Muscle layer of duodenum (tissue), 2 donors: Measurements from ENCODE around the gene PMIS2.
A peak's percentile ranks its signal among the peaks of the same experiment; 100 is the strongest.

Experiments used
- H3K27ac ChIP-seq: one replicate; pipeline ENCODE4 v1.7.0; 2013; ENCODE audit warnings: mild to moderate bottlenecking, low read length
- H3K27me3 ChIP-seq: one replicate; pipeline ENCODE4 v1.7.0; 2013; ENCODE audit warnings: low read depth, mild to moderate bottlenecking, control low read depth, low read length
- H3K36me3 ChIP-seq, 2 donors: one replicate each; pipeline ENCODE4 v1.7.0; 2013; ENCODE audit warnings: low read length in 2 of 2, control low read depth in 1 of 2, mild to moderate bottlenecking in 1 of 2; ENCODE audit not compliant: insufficient read depth in 2 of 2, control insufficient read depth in 1 of 2
- H3K4me1 ChIP-seq, 2 donors: one replicate each; pipeline ENCODE4 v1.7.0; 2013; ENCODE audit warnings: low read length in 2 of 2, mild to moderate bottlenecking in 2 of 2, control low read depth in 1 of 2, moderate library complexity in 1 of 2; ENCODE audit not compliant: insufficient read depth in 2 of 2, control insufficient read depth in 1 of 2
- H3K4me3 ChIP-seq, 2 donors: one replicate each; pipeline ENCODE4 v1.7.0; 2013; ENCODE audit warnings: low read length in 2 of 2, low read depth in 1 of 2, mild to moderate bottlenecking in 1 of 2
- H3K9me3 ChIP-seq, 2 donors: one replicate each; pipeline ENCODE4 v1.7.0; 2013; ENCODE audit warnings: low read length in 2 of 2, control low read depth in 1 of 2, mild to moderate bottlenecking in 1 of 2; ENCODE audit not compliant: control insufficient read depth in 1 of 2
- donor health status: healthy.

PMIS2 gene

DNA sequence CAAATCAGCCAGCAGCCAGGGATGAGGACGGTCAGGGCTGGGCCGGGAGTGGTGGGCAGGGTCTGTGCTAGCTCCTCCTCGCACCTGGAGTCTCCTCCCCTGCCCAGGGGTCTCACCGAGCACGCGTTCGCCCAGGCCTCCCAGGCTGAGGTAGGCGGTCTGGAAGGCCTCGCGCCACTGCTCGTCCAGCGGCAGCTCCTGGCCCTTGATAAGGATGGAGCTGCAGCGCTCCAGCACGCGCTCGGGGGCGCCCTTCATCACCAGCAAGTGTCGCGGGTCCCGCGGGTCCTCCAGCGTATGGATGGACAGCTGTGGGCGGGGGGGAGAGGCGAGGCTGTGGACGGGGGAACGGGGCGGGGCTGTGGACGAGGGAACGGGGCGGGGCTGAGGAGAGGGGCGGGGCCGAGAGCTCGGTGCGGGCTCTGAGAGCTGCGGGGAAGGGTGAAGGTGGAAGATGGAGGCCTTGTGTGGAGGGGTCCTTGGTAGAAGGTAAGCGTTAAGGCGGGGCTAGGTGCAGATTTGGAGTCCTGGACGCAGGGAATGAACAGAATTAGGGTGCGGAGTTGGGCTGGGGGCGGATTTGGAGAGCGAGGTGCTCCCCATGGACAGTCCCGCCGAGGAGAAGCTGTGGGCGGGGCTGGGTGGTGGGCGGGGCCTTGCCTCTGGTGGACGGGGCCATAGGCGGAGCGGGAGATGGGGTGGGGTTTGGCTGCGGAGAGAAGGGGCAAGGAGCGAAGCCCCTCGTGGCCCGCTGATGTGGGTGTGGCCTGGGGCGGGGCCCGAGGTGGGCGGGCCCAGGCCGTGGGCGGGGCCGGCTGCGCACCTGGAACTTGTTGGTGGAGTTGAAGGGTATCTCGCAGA is 28.2 kb upstream of the PMIS2 start:
- peak overlapping the region in 1 of 2 donors; percentile 58 for H3K4me3 ChIP-seq
- peaks cover 13% of the 10 kb centered on the region for H3K27me3 ChIP-seq
- no peaks in the 10 kb centered on the region for H3K9me3 ChIP-seq
- no peaks in the 10 kb centered on the region for H3K36me3 ChIP-seq
- peaks cover 0 to 8% of the 10 kb centered on the region in 2 donors for H3K4me1 ChIP-seq
- no peak overlapping the region for H3K27ac ChIP-seq

DNA sequence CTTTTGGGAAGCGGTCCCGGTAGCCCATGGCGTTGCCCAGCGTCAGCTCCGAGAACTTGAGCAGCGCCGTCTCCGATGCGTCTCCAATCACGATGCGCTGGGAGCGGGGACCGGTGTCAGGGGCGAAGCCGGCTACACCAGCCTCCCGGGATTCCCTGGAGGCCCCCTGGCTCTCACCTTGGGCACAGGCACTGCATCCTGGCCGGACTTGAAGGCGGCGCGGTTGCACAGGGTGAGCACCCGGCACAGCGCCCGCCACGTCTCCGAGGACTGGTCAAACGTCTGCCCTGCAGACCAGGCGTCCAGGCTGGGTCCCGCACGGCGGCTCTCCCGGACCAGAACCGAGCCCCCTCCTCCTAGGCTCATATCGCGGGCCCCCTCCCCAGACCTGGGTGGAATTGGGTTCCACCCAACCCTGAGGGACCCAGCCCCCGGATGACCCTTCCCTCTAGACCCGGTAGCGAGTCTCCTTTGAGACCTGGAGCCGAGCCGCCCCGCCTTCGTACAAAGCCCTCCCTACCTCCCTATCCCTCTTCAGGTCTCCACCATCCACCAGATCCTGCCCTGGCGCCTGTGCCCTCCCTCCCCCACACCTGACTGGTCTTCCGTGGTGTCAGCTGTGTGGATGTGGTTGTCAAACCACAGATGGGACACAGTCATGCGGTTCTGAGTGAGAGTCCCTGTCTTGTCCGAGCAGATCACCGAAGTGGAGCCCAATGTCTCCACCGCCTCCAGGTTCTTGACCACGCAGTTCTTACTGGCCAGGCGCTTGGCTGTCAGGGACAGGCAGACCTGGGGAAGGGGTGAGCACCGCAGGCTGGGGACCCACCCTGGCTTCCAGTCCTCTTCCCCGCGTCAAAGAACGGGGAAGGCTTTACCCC is 27.3 kb upstream of the PMIS2 start:
- H3K27me3 ChIP-seq = peaks cover 13% of the 10 kb centered on the region
- H3K4me3 ChIP-seq = peak overlapping the region in 1 of 2 donors; percentile 58
- no peaks in the 10 kb centered on the region for H3K36me3 ChIP-seq
- peaks cover 0 to 8% of the 10 kb centered on the region in 2 donors for H3K4me1 ChIP-seq
- no peaks in the 10 kb centered on the region for H3K9me3 ChIP-seq
- H3K27ac ChIP-seq = no peak overlapping the region

DNA sequence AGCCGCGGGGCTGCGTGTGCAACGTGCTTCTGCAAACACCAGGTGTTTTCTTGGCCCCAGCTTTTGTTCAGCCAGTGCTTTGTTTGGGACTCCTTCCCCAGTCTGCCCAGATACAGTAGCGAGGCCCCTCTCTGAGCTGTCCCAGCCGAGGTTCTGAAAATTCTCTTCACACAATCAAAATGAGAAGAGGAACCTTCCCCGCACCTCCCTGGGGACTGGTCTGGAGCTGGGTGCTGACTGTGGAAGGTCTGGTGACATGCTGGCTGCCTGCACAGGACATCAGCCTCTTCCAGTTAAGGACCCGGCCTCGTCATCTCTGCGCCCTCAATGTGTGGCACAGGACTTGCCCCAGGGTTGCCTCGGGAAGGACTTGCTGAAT is 26.7 kb upstream of the PMIS2 start:
- Histone ChIP-seq H3K9me3 (no peaks in the 10 kb centered on the region), H3K27me3 (peaks cover 13% of the 10 kb centered on the region), H3K36me3 (no peaks in the 10 kb centered on the region), H3K27ac (no peak overlapping the region), H3K4me3 (no peak overlapping the region), H3K4me1 (peaks cover 0 to 8% of the 10 kb centered on the region in 2 donors)

DNA sequence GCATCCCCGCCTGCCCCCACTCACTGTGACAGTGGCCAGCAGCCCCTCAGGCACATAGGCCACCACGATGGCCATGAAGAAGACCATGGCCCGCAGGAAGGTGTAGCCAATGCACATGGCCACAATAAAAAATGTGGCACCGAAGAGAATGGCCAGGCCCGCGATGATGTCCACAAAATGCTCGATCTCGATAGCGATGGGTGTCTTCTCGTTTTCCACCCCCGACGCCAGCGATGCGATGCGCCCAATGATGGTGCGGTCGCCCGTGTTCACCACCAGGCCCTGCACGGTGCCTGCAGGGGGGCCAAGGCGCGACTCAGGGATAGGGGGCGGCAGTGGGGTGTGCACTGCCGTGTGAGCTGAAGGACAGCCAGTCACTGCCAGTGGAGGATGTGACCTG is 26.2 kb upstream of the PMIS2 start:
- H3K36me3 ChIP-seq = no peaks in the 10 kb centered on the region
- peaks cover 0 to 8% of the 10 kb centered on the region in 2 donors for H3K4me1 ChIP-seq
- H3K4me3 ChIP-seq = no peak overlapping the region
- no peaks in the 10 kb centered on the region for H3K9me3 ChIP-seq
- H3K27me3 ChIP-seq = peaks cover 13% of the 10 kb centered on the region
- H3K27ac ChIP-seq = no peak overlapping the region

DNA sequence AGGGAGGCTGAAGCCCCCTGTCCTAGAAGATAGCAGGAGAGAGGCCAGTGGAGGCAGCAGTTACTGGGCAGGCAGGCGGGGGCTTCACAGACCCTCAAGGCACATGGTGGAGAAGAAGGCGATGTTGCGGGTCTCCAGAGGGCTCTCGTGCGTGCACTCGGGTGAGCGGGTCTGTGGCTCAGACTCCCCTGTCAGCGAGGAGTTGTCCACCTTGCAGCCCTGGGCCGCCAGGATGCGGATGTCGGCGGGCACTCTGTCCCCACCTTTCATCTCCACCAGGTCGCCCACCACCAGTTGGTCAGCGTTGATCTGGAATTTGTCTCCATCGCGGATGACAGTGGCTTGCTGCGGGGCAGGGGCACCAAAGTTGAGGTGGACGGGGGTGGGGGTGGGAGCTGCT is 25.7 kb upstream of the PMIS2 start:
- Histone ChIP-seq H3K27me3 (peaks cover 13% of the 10 kb centered on the region), H3K4me1 (peaks cover 0 to 8% of the 10 kb centered on the region in 2 donors), H3K27ac (no peak overlapping the region), H3K36me3 (no peaks in the 10 kb centered on the region), H3K4me3 (no peak overlapping the region), H3K9me3 (no peaks in the 10 kb centered on the region)

DNA sequence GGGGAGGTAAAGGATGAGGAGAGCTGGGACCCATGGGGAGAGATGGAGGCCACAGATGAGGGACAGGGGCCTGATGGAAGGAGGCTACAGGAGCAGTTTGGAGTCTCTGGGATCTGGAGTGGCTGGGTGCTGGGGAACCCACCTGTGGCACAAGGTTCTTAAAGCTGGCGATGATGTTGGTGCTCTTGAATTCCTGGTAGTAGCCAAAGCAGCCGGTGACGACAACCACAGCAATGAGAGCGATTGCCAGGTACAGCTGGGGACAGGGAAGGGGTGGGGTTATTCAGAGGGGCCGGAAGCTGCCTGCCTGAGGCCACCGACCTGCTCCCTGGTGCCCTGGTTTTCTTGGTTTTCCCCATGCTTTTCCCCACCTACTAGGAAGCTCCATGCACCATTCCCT is 25.3 kb upstream of the PMIS2 start:
- H3K9me3 ChIP-seq = no peaks in the 10 kb centered on the region
- no peak overlapping the region for H3K4me3 ChIP-seq
- H3K27ac ChIP-seq = no peak overlapping the region
- H3K4me1 ChIP-seq = peaks cover 0 to 8% of the 10 kb centered on the region in 2 donors
- H3K27me3 ChIP-seq = peaks cover 13% of the 10 kb centered on the region
- H3K36me3 ChIP-seq = no peaks in the 10 kb centered on the region

DNA sequence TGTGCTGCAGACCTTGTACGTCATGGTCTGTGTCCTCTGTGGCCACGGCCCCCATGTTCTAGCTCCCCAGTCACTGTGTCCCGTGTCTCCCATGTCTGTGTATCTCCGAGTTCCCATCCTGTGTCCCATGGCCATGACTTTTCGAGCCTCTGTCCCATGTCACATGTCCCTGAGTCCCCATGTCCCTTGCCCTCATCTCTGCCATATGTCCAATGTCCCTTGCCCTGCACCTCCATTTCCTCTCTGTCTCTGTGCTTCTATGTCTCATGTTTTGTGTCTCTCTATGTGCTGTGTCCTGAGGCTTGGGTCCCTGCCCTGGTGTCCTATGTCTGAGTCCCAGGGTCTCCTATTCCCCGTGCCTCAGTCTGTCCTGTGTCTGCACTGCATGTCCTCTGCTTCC is 24.5 kb upstream of the PMIS2 start:
- H3K9me3 ChIP-seq = no peaks in the 10 kb centered on the region
- no peaks in the 10 kb centered on the region for H3K36me3 ChIP-seq
- peaks cover 13% of the 10 kb centered on the region for H3K27me3 ChIP-seq
- H3K4me1 ChIP-seq = peaks cover 0 to 8% of the 10 kb centered on the region in 2 donors
- no peak overlapping the region for H3K27ac ChIP-seq
- no peak overlapping the region for H3K4me3 ChIP-seq

DNA sequence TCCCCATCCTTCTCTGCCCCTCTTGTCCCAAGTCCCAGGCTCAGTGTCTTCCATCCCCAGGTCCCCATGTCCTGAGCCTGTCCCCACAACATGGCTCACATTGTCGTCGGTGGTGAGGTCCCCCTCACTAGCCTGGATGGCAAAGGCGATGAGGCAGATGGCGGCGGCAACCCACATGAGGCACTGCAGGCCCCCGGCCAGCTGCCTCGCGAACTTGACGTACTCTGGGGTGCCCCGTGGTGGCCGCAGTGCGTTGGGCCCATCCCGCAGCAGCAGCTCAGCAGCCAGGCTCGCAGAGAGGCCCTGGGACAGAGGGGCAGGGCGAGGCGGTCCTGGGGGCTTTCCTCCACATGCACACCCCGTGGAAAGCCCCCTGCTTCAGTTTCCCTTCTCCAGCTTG is 23.6 kb upstream of the PMIS2 start:
- H3K4me3 ChIP-seq = no peak overlapping the region
- H3K27ac ChIP-seq = no peak overlapping the region
- H3K4me1 ChIP-seq = peaks cover 0 to 8% of the 10 kb centered on the region in 2 donors
- peaks cover 13% of the 10 kb centered on the region for H3K27me3 ChIP-seq
- no peaks in the 10 kb centered on the region for H3K36me3 ChIP-seq
- no peaks in the 10 kb centered on the region for H3K9me3 ChIP-seq

DNA sequence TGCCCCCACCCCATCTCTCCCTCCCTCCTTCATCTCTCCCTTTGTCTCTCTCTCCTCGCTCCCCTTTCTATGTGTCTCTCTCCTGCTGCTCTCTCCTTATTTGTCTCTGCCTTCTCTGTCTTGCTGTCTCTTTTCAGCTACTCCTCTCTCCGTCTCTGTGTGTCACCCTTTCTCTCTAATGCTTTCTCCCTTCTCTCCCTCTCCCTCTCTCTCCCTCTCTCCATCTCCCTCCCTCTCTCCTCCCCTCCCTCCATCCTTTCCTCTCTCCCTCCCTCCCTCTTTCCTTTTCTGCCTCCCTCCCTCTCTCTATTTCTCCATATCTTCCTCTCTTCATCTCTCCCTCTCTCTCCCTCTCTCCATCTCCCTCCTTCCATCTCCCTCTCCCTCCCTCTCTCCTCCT is 23.2 kb upstream of the PMIS2 start:
- no peak overlapping the region for H3K4me3 ChIP-seq
- peaks cover 13% of the 10 kb centered on the region for H3K27me3 ChIP-seq
- H3K36me3 ChIP-seq = no peaks in the 10 kb centered on the region
- peaks cover 0 to 7% of the 10 kb centered on the region in 2 donors for H3K4me1 ChIP-seq
- H3K27ac ChIP-seq = no peak overlapping the region
- H3K9me3 ChIP-seq = no peaks in the 10 kb centered on the region

DNA sequence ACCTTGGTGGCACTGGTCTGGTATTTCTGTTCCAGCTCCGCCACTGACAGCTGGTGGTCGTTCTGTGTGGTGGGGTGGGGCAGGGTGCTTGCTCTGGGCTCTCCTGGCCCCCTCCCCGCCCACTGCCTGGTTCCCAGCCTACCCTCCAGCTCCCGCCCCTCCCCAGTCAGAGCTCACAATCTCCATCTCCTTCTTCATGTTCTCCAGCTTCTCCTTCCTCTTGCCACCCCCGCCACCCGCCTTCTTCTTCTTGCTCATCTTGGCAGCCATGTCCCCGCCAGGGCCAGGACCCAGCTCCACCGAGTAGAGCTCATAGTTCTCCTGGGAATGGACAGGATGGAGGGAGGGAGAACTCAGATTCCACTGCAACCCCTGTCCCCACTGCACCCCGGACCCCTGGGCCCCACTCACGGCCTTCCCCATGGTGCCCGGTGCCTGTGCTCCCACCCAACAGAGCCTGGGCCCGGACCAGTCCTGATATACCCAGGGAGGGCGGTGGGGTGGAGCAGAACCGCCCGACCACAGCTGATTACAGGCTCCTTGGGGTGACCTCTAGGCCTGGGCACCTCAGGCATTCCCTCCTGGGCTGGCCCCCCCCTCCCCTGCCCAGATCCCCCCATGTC is 22.7 kb upstream of the PMIS2 start, which contains the start of gene ATP4A:
Gene ATP4A, minus strand, starts transcription at position 452 of the 623 bp plus-strand sequence. Its CDS starts 29 bp downstream, at position 423.
- Histone ChIP-seq H3K27ac (no peak within 1 kb of the TSS), H3K4me1 (peaks cover 0 to 2% of the 10 kb centered on the region in 2 donors), H3K27me3 (peaks cover 12% of the 10 kb centered on the region), H3K36me3 (no peaks in the 10 kb centered on the region), H3K9me3 (no peaks in the 10 kb centered on the region), H3K4me3 (no peak within 1 kb of the TSS)
